H1 (cell line): ENCODE results near the gene OSBP2.

ENCODE experiments used
- CHD1 ChIP-seq: IDR thresholded peaks from 2 replicates; pipeline ENCODE4 v1.6.1; 2012; ENCODE audit warnings: low read depth, low read length, improper control_type of control experiment
- CTCF ChIP-seq, 3 experiments: IDR thresholded peaks; 1 replicate in 2 of 3; 2 replicates in 1 of 3; pipeline versions ENCODE4 v1.5.1 to v1.6.1; 2011; ENCODE audit warnings: low read length in 3 of 3, mild to moderate bottlenecking in 3 of 3, inconsistent platforms in 2 of 3, low read depth in 1 of 3, moderate library complexity in 1 of 3; ENCODE audit not compliant: insufficient read depth in 1 of 3; ENCODE audit errors: control extremely low read depth in 1 of 3
- SP1 ChIP-seq: IDR thresholded peaks from 2 replicates; pipeline ENCODE4 v1.6.1; 2011; ENCODE audit warnings: low read depth, low read length
- SP2 ChIP-seq: IDR thresholded peaks from 2 replicates; pipeline ENCODE4 v1.6.1; 2012; ENCODE audit warnings: mild to moderate bottlenecking, low read length, inconsistent platforms
- TEAD4 ChIP-seq: IDR thresholded peaks from 2 replicates; pipeline ENCODE4 v1.6.1; 2012; ENCODE audit warnings: low read depth, low read length, inconsistent platforms, mixed read lengths
- ZNF274 ChIP-seq: IDR thresholded peaks from 2 replicates; pipeline ENCODE4 v1.7.0; 2012; ENCODE audit warnings: low read length, borderline replicate concordance; ENCODE audit errors: extremely low read depth

DNA sequence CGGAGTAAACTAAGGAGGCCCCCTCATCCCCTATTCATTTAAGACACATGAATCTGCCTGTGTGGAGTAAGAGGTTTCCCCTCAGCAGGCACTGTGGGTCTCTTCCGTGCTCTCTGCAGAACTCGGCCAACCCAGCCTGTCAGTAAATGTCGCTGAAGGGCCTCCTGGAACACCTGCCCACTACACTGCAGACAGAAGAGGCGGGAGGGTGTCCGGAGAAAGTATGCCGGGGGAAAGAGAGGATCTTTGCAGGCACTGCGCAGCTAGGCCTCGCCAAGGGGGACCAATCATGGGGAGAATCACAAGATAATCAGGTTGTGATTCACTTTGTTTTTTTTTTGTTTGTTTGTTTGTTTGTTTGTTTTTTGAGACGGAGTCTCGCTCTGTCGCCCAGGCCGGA lies 163.1 kb downstream of the OSBP2 start:
- no peak for TF ChIP-seq CTCF (IDR thresholded peaks at IDR 0.05; ENCODE audit: control extremely low read depth in 1 of 3, insufficient read depth in 1 of 3, low read depth in 1 of 3, low read length in 3 of 3)
- no peak for TF ChIP-seq SP1
- TF ChIP-seq CHD1: no peak
- TF ChIP-seq SP2: no peak
- TF ChIP-seq ZNF274: no peak
- no peak for TF ChIP-seq TEAD4
